Esophagus squamous epithelium (tissue), 5 donors: Measurements from ENCODE around the gene ACAA2. TPM values are rescaled to one million over a fixed set of nuclear protein-coding genes. Genes with fewer than 3 reads are reported as not detected.

Source experiments
- DNase-seq: peaks from one replicate; lab custom pipeline; 2025; lab: John Stamatoyannopoulos, UW
- H3K27ac ChIP-seq, 4 donors: fragments of 200-600 bp; sonication (generic); one replicate each; pipeline ENCODE4 v1.5.1; 2016 to 2019; ENCODE audit warnings: mild to moderate bottlenecking in 1 of 4
- H3K27me3 ChIP-seq, 4 donors: fragments of 200-600 bp; sonication (generic); 1 replicate in 3 of 4; 2 replicates in 1 of 4; pipeline versions ENCODE4 v1.5.1 to v1.6.0; 2017 to 2021; ENCODE audit warnings: antibody characterized with exemption in 1 of 4
- H3K36me3 ChIP-seq, 3 donors: fragments of 200-600 bp; sonication (generic); one replicate each; pipeline ENCODE4 v1.5.1; 2016 to 2019
- H3K4me1 ChIP-seq, 3 donors: fragments of 200-600 bp; sonication (generic); one replicate each; pipeline ENCODE4 v1.5.1; 2017 to 2019
- H3K4me3 ChIP-seq, 4 donors: fragments of 200-600 bp; sonication (generic); 1 replicate in 3 of 4; 2 replicates in 1 of 4; pipeline ENCODE4 v1.5.1; 2016 to 2019; ENCODE audit warnings: mild to moderate bottlenecking in 2 of 4, moderate library complexity in 1 of 4
- H3K9me3 ChIP-seq, 3 donors: fragments of 200-600 bp; sonication (generic); one replicate each; pipeline ENCODE4 v1.5.1; 2016 to 2019
- CTCF ChIP-seq, 6 experiments: fragments of 450-650 bp in 4 of 6; fragments of 200-600 bp in 2 of 6; sonication (generic) in 2 of 6; IDR thresholded peaks; one replicate each; pipeline ENCODE4 v1.5.1; 2016 to 2019; ENCODE audit warnings: antibody characterized with exemption in 6 of 6, mild to moderate bottlenecking in 4 of 6, moderate library complexity in 4 of 6
- POLR2A ChIP-seq, 4 donors: fragments of 450-650 bp; IDR thresholded peaks; one replicate each; pipeline ENCODE4 v1.6.1; 2017; ENCODE audit warnings: antibody characterized with exemption in 4 of 4, mild to moderate bottlenecking in 4 of 4, moderate library complexity in 3 of 4
- whole genome bisulfite sequencing, 2 donors: methylation state at CpG; one replicate each; pipeline ENCODE4 v1.1.5; 2018; 5-methylcytosine and 5-hydroxymethylcytosine counted together
- intact Hi-C: fragments of 100-400 bp; cut with DNase I; formaldehyde crosslinking; loops from one replicate; pipeline ENCODE4 v1.15.0; 2022
- total RNA-seq, 4 donors: library from RNA; depleted of rRNA; stranded (reverse); fragments of >200 nt; gene quantifications; one replicate each; pipeline ENCODE4 v1.1.0, GENCODE V29; 2016
- donor health status: DM: yes; HTN: yes; CAD: no.

The ACAA2 gene
- total RNA-seq, 4 donors from 2014 or later: 6.8 to 43.6 (median 15.9) TPM

GRCh38 chr18:49842656-49843055 is 29.3 kb upstream of the ACAA2 start:
- WGBS, 2 donors: 70 to 80% methylated on average over 1 to 2 of the region's 4 CpGs
- DNase-seq: no peak
- no peak overlapping the region for H3K27ac ChIP-seq

GRCh38 chr18:49841236-49842217 is 28.2 kb upstream of the ACAA2 start:
- WGBS, 2 donors: 74 to 84% methylated on average over 7 to 12 of the region's 12 CpGs

More at GRCh38 chr18:49842656-49843055, 29.3 kb upstream of the ACAA2 start:
- intact Hi-C loops: no loop called here
- Histone ChIP-seq H3K9me3 (no peaks in the 10 kb centered on the region), H3K4me1 (no peaks in the 10 kb centered on the region), H3K4me3 (no peak overlapping the region), H3K27me3 (peaks cover 0 to 11% (median 0%) of the 10 kb centered on the region in 4 donors), H3K36me3 (peaks cover 0 to 44% (median 0%) of the 10 kb centered on the region in 3 donors)
- TF ChIP-seq POLR2A (IDR thresholded peaks at IDR 0.05): no peak
- no peak for TF ChIP-seq CTCF (IDR thresholded peaks at IDR 0.05)

GRCh38 chr18:49839012-49839411 is 25.7 kb upstream of the ACAA2 start:
- Histone ChIP-seq H3K27me3 (no peaks in the 10 kb centered on the region), H3K4me3 (no peak overlapping the region), H3K9me3 (no peaks in the 10 kb centered on the region), H3K36me3 (peaks cover 0 to 39% (median 0%) of the 10 kb centered on the region in 3 donors), H3K27ac (no peak overlapping the region), H3K4me1 (no peaks in the 10 kb centered on the region)
- intact Hi-C loops: no loop called here
- WGBS, 2 donors: 63 to 86% methylated on average over 6 to 8 of the region's 8 CpGs
- no peak for DNase-seq
- TF ChIP-seq CTCF (IDR thresholded peaks at IDR 0.05) (no peak), POLR2A (IDR thresholded peaks at IDR 0.05) (no peak)

More at GRCh38 chr18:49841236-49842217, 28.2 kb upstream of the ACAA2 start:
- Histone ChIP-seq H3K36me3 (peaks cover 0 to 44% (median 0%) of the 10 kb centered on the region in 3 donors), H3K27me3 (no peaks in the 10 kb centered on the region), H3K4me3 (no peak overlapping the region), H3K4me1 (no peaks in the 10 kb centered on the region), H3K9me3 (no peaks in the 10 kb centered on the region), H3K27ac (no peak overlapping the region)
- DNase-seq: no peak
- TF ChIP-seq CTCF (IDR thresholded peaks at IDR 0.05): no peak
- TF ChIP-seq POLR2A (IDR thresholded peaks at IDR 0.05): no peak
- intact Hi-C loops: no loop called here

GRCh38 chr18:49838381-49838780 is 25.0 kb upstream of the ACAA2 start:
- 90 to 92% methylated on average over 4 of the region's 4 CpGs for WGBS, 2 donors

More at GRCh38 chr18:49838381-49838780, 25.0 kb upstream of the ACAA2 start:
- no peak for TF ChIP-seq CTCF (IDR thresholded peaks at IDR 0.05)
- TF ChIP-seq POLR2A (IDR thresholded peaks at IDR 0.05): no peak
- Histone ChIP-seq H3K4me3 (no peak overlapping the region), H3K4me1 (no peaks in the 10 kb centered on the region), H3K9me3 (no peaks in the 10 kb centered on the region), H3K36me3 (peaks cover 0 to 39% (median 0%) of the 10 kb centered on the region in 3 donors), H3K27me3 (no peaks in the 10 kb centered on the region), H3K27ac (no peak overlapping the region)
- no peak for DNase-seq
- intact Hi-C loops: no loop called here
